HAP-1 (cell line): ENCODE measurements around the gene CDH8.

Experiments used
- DNase-seq, 2 experiments: peaks; one replicate each; pipeline ENCODE4 v3.0.0-alpha.2; 2016 to 2020; ENCODE audit warnings: low spot score in 2 of 2
- H3K27me3 ChIP-seq: fragments of 250-450 bp; sonication (Bioruptor Pico); 2 replicates; pipeline ENCODE4 v1.5.1; 2020; ENCODE audit warnings: low read depth, mild to moderate bottlenecking, moderate library complexity
- H3K36me3 ChIP-seq: fragments of 250-450 bp; sonication (Bioruptor Pico); replicated peaks from 2 replicates; pipeline ENCODE4 v1.5.1; 2020; ENCODE audit warnings: mild to moderate bottlenecking
- H3K4me1 ChIP-seq: fragments of 250-450 bp; sonication (Bioruptor Pico); 2 replicates; pipeline ENCODE4 v1.5.1; 2020; ENCODE audit warnings: mild to moderate bottlenecking
- H3K4me3 ChIP-seq: fragments of 250-450 bp; sonication (Bioruptor Pico); 2 replicates; pipeline ENCODE4 v1.5.1; 2020; ENCODE audit warnings: mild to moderate bottlenecking, moderate library complexity
- H3K9me3 ChIP-seq: fragments of 250-450 bp; sonication (Bioruptor Pico); 2 replicates; pipeline ENCODE4 v1.5.1; 2020; ENCODE audit warnings: mild to moderate bottlenecking, moderate library complexity
- in situ Hi-C: fragments of 300-500 bp; cut with MboI; formaldehyde crosslinking; loops from 3 replicates; pipeline ENCODE4 v1.14.3; 2020; ENCODE audit warnings: low sequenced_read_pairs, inconsistent platforms, mixed read lengths

The CDH8 gene

DNA sequence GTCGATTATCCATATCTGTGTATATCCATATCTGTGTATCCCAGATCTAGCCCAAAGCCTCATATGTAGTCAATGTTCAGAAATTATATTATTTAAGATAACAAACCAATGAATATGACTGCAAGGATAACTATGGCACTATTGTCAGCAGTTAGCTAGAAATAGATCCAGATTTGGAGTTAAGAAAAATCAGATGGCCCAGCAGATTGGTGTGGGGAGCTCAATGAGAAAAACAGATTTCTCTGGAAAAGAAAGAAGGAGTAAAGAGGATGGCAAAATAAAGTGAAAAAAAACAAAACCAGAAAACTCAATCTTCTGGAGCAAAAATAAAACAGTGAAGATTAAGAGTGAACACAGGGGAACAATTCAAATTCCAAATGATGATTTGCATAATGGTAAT, 10.6 kb upstream of the CDH8 start:
- H3K27me3 ChIP-seq: no peaks in the 10 kb centered on the region; the same call in 1 of the 2 replicates
- H3K4me3 ChIP-seq: no peak overlapping the region
- H3K36me3 ChIP-seq: no peaks in the 10 kb centered on the region
- no peak for DNase-seq
- in situ Hi-C loops: no loop called here
- no peaks in the 10 kb centered on the region for H3K4me1 ChIP-seq
- no peaks in the 10 kb centered on the region for H3K9me3 ChIP-seq

DNA sequence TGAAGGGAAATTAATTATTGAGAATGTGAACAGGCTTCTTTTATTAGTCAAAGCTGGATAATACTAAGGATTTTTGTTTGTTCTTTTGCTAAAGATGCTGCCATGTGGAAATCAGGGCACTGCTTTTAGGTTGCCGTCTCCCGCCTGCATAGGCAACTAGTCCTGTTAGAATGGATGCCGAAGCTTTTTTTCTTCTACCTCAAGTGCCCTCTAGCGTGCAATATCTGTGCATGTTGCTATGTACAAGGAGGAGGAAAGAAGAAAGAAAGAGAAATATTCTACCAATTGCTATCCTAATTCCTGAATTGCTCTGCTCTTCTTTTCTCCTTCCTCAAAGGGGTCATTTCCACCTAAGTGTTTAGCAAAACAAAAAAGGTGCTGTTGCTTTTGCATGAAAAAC, 5.2 kb upstream of the CDH8 start:
- H3K9me3 ChIP-seq: no peaks in the 10 kb centered on the region
- DNase-seq: peak; percentile 30 to 45
- no peaks in the 10 kb centered on the region for H3K36me3 ChIP-seq
- no peaks in the 10 kb centered on the region for H3K4me1 ChIP-seq
- H3K4me3 ChIP-seq: no peak overlapping the region
- in situ Hi-C loops: no loop called here
- no peaks in the 10 kb centered on the region; the same call in 1 of the 2 replicates for H3K27me3 ChIP-seq

DNA sequence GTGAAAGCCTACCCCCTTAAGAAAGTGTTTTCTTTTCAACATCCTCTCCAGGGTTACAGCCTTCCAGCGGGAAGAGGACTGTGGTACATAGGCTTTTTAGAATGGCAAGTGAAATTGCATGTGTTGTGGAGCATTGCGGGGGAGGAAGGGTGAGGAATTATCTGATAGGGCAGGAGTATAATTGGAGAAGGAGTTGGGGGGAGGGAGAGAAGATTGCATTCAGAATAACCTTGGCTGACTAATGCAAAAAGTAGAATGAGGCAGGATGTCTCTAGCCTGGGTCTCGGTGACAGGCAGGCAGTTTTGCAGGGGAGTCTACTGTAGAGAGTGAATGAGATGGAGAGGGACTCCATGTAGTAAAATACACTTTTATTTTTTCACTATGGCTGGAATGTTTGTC, 2.4 kb upstream of the CDH8 start:
- H3K4me3 ChIP-seq: no peak overlapping the region
- no peaks in the 10 kb centered on the region for H3K36me3 ChIP-seq
- H3K27me3 ChIP-seq: peaks cover 24% of the 10 kb centered on the region
- no peaks in the 10 kb centered on the region for H3K4me1 ChIP-seq
- DNase-seq: no peak
- no peaks in the 10 kb centered on the region for H3K9me3 ChIP-seq
- in situ Hi-C loops: no loop called here

DNA sequence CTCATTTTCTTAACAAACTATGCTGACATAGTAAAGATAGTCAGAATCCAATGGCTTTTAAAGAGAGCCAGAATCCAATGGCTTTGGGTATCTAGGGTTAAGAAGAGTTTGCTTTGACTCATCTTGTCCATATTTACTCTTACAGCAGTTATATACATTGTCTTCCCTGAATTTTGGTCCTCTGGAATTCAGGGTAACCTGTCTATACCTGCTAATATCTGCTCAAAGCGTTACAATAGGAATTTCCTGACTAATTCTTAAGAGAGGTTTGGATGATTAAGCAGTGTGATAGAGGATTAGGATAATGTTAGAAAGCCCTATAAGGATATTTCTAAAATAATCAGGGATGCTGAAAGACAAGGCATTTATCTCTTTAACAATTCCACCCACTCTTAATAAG, 2.0 kb upstream of the CDH8 start:
- Histone ChIP-seq H3K4me3 (no peak overlapping the region), H3K9me3 (no peaks in the 10 kb centered on the region), H3K36me3 (no peaks in the 10 kb centered on the region), H3K27me3 (peaks cover 28% of the 10 kb centered on the region), H3K4me1 (no peaks in the 10 kb centered on the region)
- in situ Hi-C loops: no loop called here
- no peak for DNase-seq

DNA sequence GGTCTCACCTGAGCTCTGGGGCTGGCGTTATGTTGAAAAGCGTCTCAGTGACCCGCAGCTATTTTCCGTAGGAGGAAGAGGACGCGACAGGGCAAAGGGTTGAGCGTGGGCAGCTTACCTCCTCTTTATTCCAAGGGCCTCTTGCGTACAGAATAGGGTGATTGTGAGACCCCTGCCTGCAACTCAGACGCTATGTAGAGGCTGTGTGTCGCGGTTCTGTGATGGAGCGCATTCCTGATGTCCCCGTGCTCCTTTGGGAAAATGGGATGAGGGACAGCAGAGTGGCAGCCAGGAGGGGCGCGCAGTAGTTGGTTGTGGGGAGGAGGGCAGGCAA, 531 bp upstream of the CDH8 start:
- no peak overlapping the region for H3K4me3 ChIP-seq
- no peaks in the 10 kb centered on the region for H3K36me3 ChIP-seq
- H3K4me1 ChIP-seq: no peaks in the 10 kb centered on the region
- no peaks in the 10 kb centered on the region for H3K9me3 ChIP-seq
- in situ Hi-C loops: no loop called here
- DNase-seq: no peak
- peaks cover 42% of the 10 kb centered on the region for H3K27me3 ChIP-seq

DNA sequence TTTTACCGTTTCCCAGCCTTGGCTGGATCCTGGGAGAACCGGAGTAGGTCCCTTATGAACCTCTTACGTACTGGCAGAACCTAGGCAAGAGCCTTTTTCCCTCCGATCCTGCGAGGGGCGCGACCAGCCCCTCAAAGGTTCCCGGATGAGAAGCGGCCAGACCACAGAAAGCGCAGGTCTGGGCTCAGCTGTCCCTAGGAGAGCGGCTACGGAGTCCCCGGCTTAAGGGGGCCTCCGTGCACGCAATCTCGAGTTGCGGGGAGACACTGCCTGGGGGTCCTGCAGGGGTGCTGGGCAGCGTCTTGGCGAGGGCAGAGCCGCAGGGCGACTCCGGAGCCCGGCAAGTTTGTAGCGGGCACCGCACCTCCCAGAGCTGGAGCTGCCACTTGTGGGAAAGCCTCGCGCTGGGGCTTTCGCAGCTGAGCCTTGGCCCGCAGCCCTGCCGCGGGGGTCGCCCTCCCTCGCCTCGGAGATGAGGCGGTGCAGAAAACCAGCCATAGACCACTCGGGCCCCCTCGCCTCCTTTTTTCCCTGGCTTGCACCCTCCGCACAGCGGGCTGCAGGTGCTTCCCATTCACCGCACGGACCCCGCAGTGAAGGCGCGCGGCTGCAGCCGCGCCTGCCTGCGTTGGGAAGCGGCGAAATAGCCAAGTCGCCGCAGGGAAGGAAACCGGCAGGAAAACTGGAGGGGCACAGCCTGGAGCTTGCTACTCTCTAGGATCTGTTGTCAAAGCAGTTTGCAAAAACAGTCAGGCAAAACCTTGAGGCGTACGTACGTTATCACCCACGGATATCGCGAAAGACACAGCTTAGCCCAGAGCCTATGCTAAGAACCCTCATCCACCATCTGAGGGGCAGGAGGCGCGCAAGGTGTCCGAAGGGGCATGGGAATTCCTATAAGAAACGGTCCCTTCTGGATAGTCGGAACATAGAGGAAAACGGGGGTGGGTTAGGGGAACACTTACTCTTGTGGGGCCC, 834 bp downstream of the CDH8 start:
- DNase-seq: peak in 1 of 2 experiments; percentile 23
- peaks cover 44% of the 10 kb centered on the region for H3K27me3 ChIP-seq

DNA sequence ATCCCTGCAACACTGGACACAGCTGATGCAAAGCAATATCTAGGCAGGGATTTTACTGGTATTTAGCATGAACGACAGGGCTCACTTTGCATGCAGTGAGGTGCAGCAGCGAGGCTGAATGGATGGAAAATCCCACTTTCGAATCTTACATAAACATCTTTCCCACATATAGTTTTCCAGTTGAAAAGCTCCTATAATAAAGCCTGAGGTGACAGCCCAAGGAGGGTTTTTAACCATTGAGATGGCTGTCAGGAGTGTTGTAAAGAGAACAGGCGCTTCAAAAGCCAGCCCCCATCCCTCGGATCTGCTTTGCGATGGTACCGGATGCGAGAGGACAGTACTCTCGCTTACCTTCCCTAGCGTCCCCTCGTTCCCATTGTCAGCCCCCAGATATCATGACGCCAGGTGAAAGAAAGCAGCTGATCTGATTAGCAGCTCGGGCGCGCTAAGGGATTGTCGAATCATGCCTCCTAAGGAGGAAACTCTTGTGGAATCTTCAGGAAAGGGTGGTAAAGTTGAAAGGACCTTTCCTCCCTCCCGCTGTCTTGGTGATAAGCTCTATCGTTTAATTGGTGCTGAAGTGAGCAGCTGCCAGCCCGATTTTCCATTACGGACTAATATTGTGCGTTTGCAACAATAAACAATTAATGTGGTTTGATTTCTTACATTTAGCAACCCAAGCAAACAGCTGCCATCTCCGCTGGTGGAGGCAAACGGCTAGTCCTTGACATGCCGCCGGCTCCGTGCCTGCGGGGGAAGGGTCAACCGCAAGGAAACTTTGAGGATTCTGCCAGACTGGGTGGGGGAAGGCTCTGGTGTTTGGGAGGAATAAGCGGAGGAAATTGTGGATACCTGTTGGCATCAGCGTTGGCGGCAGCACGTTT, 1.8 kb downstream of the CDH8 start:
- H3K4me3 ChIP-seq: no peak overlapping the region
- no peaks in the 10 kb centered on the region for H3K36me3 ChIP-seq
- in situ Hi-C loops: no loop called here
- DNase-seq: no peak
- no peaks in the 10 kb centered on the region for H3K4me1 ChIP-seq
- H3K9me3 ChIP-seq: no peaks in the 10 kb centered on the region
- peaks cover 44% of the 10 kb centered on the region for H3K27me3 ChIP-seq

More for the DNA sequence above, 834 bp downstream of the CDH8 start:
- Histone ChIP-seq H3K36me3 (no peaks in the 10 kb centered on the region), H3K4me1 (no peaks in the 10 kb centered on the region), H3K4me3 (no peak overlapping the region), H3K9me3 (no peaks in the 10 kb centered on the region)
- in situ Hi-C loops: no loop called here

DNA sequence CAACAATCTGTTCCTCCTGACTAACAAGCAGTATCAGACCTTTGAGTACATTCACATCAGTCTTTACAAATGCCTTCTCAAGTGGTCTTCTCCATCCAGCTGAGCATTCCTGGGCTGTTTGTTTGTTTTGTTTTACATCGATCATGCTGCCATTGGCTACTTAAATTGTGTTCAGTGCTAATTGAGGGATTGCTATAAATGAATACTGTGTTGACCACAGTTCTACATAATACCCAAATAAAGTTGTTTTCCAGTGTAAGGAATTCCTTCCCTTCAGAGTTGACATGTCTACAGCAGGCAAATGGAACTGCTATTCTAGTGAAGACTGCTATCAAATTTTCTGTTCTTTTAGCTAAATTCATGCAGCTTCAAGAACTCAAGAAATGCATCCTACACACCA, 3.2 kb downstream of the CDH8 start:
- H3K4me3 ChIP-seq: no peak overlapping the region
- no peaks in the 10 kb centered on the region for H3K9me3 ChIP-seq
- peaks cover 44% of the 10 kb centered on the region for H3K27me3 ChIP-seq
- no peak for DNase-seq
- no peaks in the 10 kb centered on the region for H3K36me3 ChIP-seq
- in situ Hi-C loops: no loop called here
- no peaks in the 10 kb centered on the region for H3K4me1 ChIP-seq

DNA sequence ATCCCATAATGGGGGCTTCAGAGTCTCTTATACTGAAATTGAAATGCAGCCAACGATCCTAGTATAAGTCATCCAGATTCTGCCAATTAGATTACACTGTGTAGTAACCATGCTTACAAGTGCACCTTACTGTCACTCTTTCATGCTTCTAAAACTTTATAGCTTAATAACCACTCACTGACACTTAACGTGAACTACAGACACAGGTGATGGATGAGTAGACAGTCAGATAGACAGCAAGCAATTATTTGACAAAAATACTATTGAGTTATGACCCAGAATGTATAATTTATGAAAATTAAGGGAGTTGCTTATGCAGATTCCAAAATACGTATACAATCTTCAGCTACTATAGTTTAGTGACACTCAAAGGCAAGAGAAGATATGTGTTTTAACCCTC, 6.3 kb downstream of the CDH8 start:
- no peaks in the 10 kb centered on the region for H3K36me3 ChIP-seq
- H3K27me3 ChIP-seq: peaks cover 34% of the 10 kb centered on the region
- H3K9me3 ChIP-seq: no peaks in the 10 kb centered on the region
- in situ Hi-C loops: no loop called here
- no peaks in the 10 kb centered on the region for H3K4me1 ChIP-seq
- DNase-seq: no peak
- no peak overlapping the region for H3K4me3 ChIP-seq

DNA sequence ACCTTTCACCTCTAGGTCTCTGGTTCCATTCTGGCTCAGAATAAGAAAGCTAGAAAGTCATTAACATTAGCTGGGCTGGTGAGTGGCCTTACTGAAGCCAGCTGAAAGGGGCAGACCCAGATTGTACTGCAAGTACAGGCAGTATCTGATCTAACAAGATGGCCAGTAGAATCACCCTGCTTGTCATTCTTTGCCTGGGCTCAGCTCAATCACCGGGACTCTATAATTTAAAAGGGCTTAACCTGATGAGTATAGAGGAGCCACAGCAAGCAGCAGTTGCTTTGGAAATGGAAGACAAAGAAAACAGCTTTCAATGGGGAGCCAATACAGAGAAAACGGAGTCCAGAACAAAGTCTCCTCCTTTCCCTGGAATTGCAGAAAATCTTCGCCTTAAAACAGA, 13.6 kb downstream of the CDH8 start:
- Histone ChIP-seq H3K36me3 (no peaks in the 10 kb centered on the region), H3K9me3 (no peaks in the 10 kb centered on the region), H3K27me3 (peaks cover 2% of the 10 kb centered on the region; the same call in 1 of the 2 replicates), H3K4me1 (no peaks in the 10 kb centered on the region), H3K4me3 (no peak overlapping the region)
- DNase-seq: no peak
- in situ Hi-C loops: no loop called here

DNA sequence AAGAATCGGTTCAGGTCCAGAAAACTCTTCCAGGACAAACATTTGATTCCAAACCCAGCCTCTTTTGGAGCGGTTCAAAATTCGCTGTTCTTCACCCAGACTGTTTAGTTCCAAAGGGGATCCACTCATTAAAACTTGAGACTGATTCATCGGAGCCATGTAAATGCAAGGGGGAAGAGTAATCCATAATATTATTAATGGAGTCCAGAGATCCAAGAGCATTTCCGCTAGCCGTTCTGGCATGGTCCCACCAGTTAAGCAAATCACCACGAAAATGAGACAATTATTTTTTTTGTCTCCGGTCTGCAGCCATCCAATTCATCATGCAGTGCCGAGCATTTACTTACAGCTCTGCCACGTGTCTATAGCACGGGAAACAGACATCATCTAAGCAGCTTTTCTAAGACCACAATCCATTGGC, 15.1 kb downstream of the CDH8 start:
- no peaks in the 10 kb centered on the region for H3K9me3 ChIP-seq
- in situ Hi-C loops: no loop called here
- no peaks in the 10 kb centered on the region for H3K4me1 ChIP-seq
- H3K36me3 ChIP-seq: no peaks in the 10 kb centered on the region
- no peak overlapping the region for H3K4me3 ChIP-seq
- no peak for DNase-seq
- no peaks in the 10 kb centered on the region for H3K27me3 ChIP-seq

DNA sequence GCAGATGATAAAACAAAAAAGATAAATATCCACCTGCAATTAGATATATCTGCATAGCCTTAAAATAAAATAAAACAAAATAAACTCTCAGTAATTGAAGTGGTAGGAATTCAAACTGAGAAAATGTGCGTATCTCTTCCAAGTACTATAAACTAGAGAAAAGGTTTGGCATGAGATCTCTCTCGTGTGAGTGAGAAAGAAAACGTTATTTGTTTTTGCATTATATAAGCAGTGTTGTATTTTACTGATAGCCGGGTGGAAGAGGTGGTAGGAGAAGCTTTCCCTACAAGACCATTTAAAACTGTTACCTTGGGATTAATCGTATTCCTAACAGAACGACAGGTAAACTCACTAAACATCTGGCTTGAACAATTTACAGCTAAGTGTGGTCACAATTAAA, 15.6 kb downstream of the CDH8 start:
- DNase-seq: no peak
- Histone ChIP-seq H3K27me3 (no peaks in the 10 kb centered on the region), H3K9me3 (no peaks in the 10 kb centered on the region), H3K4me1 (no peaks in the 10 kb centered on the region), H3K4me3 (no peak overlapping the region), H3K36me3 (no peaks in the 10 kb centered on the region)
- in situ Hi-C loops: no loop called here

DNA sequence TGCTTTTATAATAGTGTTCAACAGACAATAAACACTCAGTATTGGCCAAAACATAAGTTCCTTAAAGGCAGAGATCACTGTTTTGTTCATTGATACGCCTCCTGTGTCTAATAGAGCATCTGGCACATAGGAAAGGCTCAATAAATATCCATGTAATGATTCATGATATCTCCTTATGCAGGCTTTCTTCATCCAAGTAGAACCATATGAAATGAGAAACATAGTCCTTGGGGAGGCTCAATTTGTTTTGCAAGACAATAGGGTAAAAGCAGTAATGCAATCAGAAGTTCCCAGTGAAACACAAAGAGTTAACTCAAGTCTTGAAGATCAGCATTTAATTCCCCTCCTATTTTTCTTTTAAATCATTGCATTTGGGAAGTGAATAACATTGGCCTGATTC, 16.4 kb downstream of the CDH8 start:
- H3K36me3 ChIP-seq: no peaks in the 10 kb centered on the region
- in situ Hi-C loops: no loop called here
- no peaks in the 10 kb centered on the region for H3K27me3 ChIP-seq
- no peaks in the 10 kb centered on the region for H3K9me3 ChIP-seq
- DNase-seq: no peak
- no peak overlapping the region for H3K4me3 ChIP-seq
- H3K4me1 ChIP-seq: no peaks in the 10 kb centered on the region
